A673 (cell line): Measurements from ENCODE around the gene CEACAM6.

Experiments
- EZH2 ChIP-seq: fragments of 200-600 bp; sonication (generic); IDR thresholded peaks from 2 replicates; pipeline ENCODE4 v1.6.1; 2017; ENCODE audit warnings: borderline replicate concordance, low read depth, mild to moderate bottlenecking, mixed read lengths, antibody characterized with exemption, low read length; ENCODE audit not compliant: poor library complexity, severe bottlenecking
- TF ChIP-seq, protein P1 (sequence below): fragments of 300-800, 200-600 bp; sonication (generic); conservative IDR thresholded peaks from 2 replicates; pipeline ENCODE4 v1.5.1; 2017; ENCODE audit warnings: low read depth, mild to moderate bottlenecking, antibody characterized with exemption, low read length, moderate library complexity, mixed read lengths

DNA sequence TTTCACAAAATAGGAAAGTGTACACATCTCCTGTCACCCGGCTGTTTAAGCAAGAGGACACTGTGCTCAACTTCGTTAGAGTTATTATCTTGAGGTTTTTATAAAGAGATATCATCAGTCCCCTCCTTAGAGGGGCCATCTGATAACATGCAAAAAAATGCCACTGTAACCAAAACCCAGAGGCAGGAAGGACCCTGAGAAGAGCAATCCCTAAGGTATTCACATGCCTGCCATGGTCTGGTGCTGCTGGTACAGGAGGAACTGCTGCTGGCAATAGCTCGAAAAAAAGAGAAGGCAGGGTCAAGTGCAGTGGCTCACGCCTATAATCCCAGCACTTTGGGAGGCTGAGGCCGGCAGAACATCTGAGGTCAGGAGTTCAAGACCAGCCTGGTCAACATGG, 28.3 kb downstream of the CEACAM6 start:
- TF ChIP-seq, protein P1, sequence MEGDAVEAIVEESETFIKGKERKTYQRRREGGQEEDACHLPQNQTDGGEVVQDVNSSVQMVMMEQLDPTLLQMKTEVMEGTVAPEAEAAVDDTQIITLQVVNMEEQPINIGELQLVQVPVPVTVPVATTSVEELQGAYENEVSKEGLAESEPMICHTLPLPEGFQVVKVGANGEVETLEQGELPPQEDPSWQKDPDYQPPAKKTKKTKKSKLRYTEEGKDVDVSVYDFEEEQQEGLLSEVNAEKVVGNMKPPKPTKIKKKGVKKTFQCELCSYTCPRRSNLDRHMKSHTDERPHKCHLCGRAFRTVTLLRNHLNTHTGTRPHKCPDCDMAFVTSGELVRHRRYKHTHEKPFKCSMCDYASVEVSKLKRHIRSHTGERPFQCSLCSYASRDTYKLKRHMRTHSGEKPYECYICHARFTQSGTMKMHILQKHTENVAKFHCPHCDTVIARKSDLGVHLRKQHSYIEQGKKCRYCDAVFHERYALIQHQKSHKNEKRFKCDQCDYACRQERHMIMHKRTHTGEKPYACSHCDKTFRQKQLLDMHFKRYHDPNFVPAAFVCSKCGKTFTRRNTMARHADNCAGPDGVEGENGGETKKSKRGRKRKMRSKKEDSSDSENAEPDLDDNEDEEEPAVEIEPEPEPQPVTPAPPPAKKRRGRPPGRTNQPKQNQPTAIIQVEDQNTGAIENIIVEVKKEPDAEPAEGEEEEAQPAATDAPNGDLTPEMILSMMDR = no peak
- no peak for TF ChIP-seq EZH2
